ENCODE results near the gene PHIP.

DNA sequence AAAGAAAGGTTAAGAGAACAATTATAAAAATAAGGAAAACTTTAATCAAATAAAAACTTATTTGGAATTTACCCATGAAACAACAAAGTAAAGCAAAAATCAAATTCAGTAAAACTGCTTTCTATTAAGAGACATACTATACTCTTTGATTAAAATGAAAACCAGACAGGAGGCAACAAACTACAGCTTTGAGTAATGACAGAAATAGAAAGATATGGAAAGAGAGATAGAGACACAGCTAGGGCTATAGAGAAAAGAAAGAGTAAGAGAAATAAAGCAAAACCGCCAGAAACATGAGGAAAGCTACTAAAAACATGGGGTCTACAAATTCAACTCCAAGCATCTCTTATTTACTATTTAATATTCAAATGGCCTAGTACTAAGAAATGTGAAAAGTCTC is 67.6 kb downstream of the PHIP start:
- TF ChIP-seq, protein P1, sequence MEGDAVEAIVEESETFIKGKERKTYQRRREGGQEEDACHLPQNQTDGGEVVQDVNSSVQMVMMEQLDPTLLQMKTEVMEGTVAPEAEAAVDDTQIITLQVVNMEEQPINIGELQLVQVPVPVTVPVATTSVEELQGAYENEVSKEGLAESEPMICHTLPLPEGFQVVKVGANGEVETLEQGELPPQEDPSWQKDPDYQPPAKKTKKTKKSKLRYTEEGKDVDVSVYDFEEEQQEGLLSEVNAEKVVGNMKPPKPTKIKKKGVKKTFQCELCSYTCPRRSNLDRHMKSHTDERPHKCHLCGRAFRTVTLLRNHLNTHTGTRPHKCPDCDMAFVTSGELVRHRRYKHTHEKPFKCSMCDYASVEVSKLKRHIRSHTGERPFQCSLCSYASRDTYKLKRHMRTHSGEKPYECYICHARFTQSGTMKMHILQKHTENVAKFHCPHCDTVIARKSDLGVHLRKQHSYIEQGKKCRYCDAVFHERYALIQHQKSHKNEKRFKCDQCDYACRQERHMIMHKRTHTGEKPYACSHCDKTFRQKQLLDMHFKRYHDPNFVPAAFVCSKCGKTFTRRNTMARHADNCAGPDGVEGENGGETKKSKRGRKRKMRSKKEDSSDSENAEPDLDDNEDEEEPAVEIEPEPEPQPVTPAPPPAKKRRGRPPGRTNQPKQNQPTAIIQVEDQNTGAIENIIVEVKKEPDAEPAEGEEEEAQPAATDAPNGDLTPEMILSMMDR (conservative IDR thresholded peaks at IDR 0.05; ENCODE audit: low read depth, low read length) = no peak
- no peak for TF ChIP-seq EZH2phosphoT487 (IDR thresholded peaks at IDR 0.05; ENCODE audit: borderline replicate concordance, low read length)

All from PC-3 (cell line).